GM04504 (cell line): ENCODE measurements around the gene RNF126.

Experiments used
- DNase-seq: peaks from one replicate; pipeline ENCODE4 v3.0.0-alpha.2; 2012; ENCODE audit warnings: low read depth

The RNF126 gene

DNA sequence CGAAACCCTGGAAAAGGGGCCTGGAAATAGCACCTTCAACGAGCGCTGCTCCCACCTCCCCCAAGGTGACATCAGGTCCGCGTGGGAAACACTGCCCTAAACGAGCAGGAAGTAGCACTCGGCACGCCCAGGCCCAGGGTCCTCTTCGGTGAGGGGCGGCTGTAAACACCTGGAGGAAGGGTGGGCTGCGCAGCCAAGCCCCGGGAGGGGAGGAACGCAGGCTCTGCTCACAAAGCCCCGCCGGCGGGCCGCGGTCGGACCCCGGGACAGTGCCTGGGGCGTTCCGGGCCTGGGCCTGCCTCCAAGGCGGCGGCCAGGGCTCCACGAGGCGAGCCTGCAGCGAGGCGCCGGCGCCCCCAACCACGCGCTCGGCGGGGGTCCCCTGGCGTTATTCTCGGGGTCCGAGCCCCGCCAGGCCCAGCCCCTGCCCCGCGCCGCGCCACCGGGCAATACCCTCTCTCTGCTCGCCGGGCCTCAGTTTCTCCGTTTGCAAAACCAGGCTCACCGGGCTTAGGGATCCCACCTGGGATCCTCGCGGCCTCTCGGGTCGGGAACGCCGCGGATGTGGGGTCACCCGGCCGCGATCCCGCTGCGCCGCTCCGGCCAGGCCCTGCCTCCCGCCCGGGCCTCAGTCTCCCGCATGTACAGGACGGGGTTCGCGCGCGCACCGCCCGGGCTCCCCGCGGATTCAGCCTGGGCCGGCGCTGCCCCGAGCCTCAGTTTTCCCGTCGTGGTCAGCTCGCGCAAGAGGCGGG is 630 bp downstream of the RNF126 start:
- DNase-seq = no peak

- no peak for DNase-seq
Measured at GRCh38 chr19:661427-662196, 1.4 kb downstream of the RNF126 start.

GRCh38 chr19:660793-661426 is 2.1 kb downstream of the RNF126 start:
- DNase-seq = no peak

DNA sequence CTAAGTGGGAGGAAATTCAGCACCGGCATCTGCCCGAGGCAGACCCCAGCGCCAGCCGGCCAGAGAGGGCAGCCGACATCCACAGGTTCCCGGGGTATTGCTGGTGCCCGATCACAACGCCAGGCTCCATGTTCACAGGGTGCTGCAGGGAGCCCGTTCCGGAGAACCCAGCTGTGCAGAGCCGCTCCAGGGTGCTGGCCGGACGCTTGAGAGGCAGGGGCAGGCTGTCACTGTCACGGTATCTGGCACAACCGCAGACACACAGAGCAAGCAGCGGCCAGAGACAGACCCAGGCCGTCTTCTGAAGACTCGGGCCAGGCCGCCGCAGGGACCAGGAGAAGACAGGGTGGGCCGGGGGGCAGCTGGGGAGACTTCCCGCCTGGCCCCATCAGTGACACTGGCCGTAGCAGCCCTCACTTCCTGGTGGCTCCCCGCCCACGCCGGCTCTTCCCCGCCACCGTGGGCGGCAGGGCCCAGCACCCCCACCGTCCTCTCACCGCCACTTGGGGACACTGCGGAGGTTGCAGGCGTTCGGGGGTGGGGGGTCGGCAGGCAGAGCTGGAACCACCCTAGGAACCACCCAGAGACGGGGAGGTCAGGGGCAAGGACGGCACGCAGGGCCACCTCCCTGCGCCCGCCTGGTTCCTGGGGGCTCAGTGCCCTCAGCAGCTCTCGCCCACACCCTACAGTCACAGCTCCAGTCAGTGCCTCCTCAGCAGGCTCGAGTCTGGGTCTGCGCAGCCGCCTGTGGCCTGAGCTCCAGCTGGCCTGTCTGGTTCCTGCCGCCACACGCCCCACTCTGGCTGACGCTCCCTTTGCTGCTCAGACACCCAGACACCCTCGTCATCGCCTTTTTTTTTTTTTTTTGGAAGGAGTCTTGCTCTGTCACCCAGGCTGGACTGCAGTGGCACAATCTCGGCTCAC is 3.8 kb downstream of the RNF126 start:
- DNase-seq = no peak

GRCh38 chr19:658059-658839 is 4.8 kb downstream of the RNF126 start:
- DNase-seq = no peak

DNA sequence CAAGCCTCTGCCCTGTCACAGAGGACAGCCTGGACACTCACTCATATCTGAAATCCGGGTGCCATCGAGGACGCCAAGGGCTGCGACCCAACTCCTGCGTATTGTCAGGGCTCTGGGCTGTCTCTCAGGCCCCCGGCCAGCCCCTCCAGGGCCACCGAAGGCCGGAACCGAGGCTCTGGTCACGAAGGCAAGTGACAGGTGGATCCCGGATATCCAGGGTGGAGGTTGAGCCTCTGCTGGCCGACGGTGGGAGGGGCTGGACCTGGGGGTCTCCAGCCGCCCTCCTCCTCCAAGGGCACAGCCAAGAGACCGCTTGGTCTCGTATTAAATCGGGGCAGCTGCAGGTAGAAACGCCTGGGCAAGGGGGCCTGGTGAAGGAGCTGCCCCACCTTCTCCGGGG is 5.4 kb downstream of the RNF126 start:
- no peak for DNase-seq

DNA sequence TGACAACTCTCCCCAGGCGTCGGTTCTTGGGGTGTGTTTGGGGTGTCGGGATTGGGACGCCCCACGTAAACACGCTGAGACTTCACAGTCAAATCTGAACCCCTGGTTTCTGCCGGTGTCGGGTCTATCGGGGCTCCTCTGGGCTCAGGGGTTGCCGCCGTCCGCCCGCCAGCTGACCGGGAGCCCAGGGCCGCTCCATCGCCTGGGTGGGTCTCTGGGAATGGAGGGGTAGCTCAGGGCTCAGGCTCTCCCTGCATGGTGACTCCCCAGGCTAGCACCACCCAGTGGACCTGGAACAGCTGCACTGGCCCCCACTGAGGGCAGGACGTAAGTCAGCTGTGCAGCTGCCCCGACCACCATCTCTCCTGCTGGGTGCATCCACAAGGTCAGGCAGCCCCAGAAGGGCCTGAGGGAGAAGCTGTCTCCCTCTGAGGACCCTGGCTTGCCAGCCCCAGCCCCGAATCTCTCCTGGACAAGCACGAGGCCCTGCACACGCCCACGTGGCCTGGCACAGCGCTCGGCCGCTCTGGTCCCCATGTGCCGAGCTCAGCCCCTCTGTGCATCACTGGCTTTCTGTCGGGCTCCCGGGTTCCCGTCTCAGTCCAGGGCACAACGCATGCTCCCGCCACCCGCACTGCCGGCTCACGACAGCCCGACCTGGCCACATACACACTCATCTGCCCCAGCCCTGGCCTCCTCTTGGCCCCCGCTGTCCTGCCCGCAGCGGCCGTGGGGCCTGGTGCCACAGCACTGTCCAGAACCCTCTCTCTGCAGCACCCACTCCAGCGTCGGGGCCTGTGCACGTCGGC is 6.1 kb downstream of the RNF126 start:
- no peak for DNase-seq

- no peak for DNase-seq
Measured at GRCh38 chr19:655691-656090, 7.3 kb downstream of the RNF126 start.

DNA sequence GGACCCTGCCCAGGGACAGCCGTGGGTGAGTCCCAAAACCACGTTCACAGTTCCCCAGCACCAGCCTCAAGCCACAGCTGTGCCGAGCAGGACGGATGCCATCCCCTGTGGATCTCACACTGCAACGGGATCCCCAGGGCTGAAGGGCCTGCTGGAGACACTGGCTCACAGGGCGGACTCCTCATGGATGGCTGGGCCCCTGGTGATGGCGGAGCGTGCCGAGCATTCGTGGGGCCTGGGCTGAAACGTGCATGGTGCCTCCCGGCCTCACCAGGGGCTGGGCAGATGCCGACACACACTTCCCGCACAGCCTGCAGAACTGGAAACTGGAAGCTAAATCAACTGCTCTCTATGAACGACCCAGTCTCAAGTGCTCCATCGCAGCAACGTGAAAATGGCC is 9.6 kb downstream of the RNF126 start:
- no peak for DNase-seq

DNA sequence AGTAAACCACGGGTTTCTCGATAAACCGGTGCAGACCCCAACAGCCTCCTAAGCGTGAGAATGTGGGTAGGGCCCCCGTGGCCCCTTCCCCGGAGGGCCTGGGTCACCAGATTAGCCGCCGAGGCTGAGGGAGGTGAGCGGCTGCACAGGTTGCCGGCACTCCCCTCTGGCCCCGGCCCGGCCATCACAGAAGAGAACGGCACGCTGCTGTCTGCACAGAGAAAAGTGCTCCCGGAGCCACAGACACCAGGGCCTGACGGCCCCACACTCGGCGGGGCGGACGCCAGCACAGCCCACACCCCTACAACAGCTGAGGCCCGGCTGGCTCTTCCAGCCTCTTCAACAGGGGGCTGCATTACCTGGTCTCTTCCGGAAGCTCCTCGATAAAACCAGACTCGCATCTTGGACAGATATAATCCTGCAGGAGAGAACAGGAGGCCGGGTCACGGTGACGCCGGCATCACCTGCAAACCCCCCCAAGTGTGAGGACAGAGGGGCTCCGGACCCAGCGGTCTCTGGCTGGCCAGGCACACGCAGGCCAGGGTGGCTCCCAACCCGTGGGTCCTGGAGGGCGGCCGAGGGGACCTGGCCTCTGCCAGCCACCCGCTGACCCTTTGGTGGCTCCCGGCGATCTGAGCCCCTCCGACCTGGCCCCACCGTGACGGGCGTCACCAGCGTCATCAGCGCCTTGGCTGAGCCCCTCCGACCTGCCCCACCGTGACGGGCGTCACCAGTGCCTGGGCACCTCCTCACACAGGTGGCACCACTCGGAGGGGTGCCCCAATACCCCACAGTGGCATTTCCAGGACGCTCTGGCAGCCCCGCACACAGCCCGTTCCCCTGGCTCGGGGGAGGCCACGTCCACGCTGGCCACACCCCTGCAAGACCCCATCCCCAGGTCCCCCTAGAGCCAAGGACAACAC is 10.3 kb downstream of the RNF126 start:
- DNase-seq = no peak

- DNase-seq = no peak
Measured at GRCh38 chr19:651991-652390, 11.0 kb downstream of the RNF126 start.

GRCh38 chr19:651114-651818 is 11.7 kb downstream of the RNF126 start:
- DNase-seq = no peak

DNA sequence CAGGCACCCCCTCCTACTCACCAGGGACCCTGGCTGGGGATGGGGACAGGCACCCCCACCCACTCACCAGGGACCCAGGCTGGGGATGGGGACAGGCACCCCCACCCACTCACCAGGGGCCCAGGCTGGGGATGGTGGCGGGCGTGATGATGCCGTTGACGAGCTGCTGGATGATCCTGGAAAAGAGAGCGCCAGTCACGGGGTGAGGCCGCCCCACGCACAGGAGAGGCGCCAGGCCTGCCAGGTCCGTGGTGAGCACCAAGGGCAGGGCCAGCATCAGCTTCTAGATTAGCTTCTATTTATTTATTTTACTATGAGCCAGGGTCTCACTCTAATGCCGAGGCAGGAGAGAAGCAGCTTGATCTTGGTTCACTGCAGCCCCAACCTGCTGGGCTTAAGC is 12.9 kb downstream of the RNF126 start:
- no peak for DNase-seq

- no peak for DNase-seq
Measured at GRCh38 chr19:648904-649801, 13.9 kb downstream of the RNF126 start.

- no peak for DNase-seq
Measured at GRCh38 chr19:648305-648704, 14.7 kb downstream of the RNF126 start.

DNA sequence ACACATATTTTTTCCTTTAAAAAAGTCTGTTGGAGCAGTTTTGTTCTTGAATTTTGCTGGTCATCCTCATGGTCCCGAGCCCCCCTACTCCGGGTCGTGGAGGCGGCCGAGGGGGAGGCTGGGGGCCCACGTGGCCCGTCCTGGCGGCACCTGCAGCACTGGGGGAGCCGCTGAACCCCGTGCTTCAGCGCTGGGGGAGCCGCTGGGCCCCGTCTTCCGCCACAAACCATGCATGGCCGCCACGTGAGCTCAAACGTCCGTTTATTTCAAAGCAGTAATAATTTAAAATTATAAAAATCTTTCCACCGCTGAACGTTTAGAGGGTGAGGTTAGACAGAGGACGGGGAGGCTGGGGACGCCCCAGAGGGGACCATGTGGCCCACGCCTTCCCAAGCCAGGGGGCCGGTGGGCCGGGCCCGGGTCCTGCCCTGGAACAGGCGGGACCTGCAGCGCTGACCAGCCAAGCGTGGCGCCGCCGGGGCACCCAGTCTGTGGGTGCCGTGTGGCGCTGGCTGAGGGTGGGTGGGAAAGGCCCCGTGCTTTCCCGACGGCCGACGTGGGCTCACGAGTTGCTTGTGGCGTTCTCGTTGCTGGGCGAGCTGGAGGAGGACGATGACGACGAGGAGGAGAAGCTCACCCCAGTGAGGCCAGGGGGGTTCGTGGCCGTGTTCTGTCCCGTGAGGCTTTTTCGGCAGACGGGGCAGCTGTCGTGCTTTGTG is 15.3 kb downstream of the RNF126 start:
- no peak for DNase-seq
